Lower leg skin (tissue), 3 donors: Measurements from ENCODE around the gene TRIM25.

ENCODE experiments used
- CTCF ChIP-seq, 3 donors: fragments of 450-650 bp; IDR thresholded peaks; one replicate each; pipeline ENCODE4 v1.5.1; 2016; ENCODE audit warnings: antibody characterized with exemption in 3 of 3, mild to moderate bottlenecking in 3 of 3, moderate library complexity in 2 of 3
- POLR2A ChIP-seq, 2 donors: fragments of 450-650 bp; IDR thresholded peaks; one replicate each; pipeline ENCODE4 v1.6.1; 2016 to 2017; ENCODE audit warnings: antibody characterized with exemption in 2 of 2, mild to moderate bottlenecking in 1 of 2, moderate library complexity in 1 of 2

- TF ChIP-seq CTCF (IDR thresholded peaks at IDR 0.05) (no peak), POLR2A (IDR thresholded peaks at IDR 0.05) (no peak)
Observed at GRCh38 chr17:56887105-56887504, 26.7 kb downstream of the TRIM25 start.
